Fibroblast of lung (primary cell): Measurements from ENCODE around the gene CLIP1.

ENCODE experiments used
- CTCF ChIP-seq, 2 donors: IDR thresholded peaks in 1 of 2; conservative IDR thresholded peaks in 1 of 2; 1 replicate in 1 of 2; 2 replicates in 1 of 2; pipeline ENCODE4 v1.5.1; 2011 to 2012; ENCODE audit warnings: low read length in 2 of 2, control low read depth in 1 of 2, inconsistent platforms in 1 of 2, low read depth in 1 of 2, mild to moderate bottlenecking in 1 of 2
- EZH2 ChIP-seq: IDR thresholded peaks from 2 replicates; pipeline ENCODE4 v1.5.1; 2012; ENCODE audit warnings: low read length, control low read depth, mild to moderate bottlenecking; ENCODE audit errors: missing control alignments

- TF ChIP-seq CTCF (conservative IDR thresholded peaks at IDR 0.05 in 1 of 2, IDR thresholded peaks at IDR 0.05 in 1 of 2; ENCODE audit: low read depth in 1 of 2, low read length in 2 of 2) (no peak), EZH2 (no peak)
These were observed 89.1 kb downstream of the CLIP1 start for GRCh38 chr12:122333142-122334087.
